Esophagus muscularis mucosa (tissue), 4 donors: ENCODE measurements around the gene SLC16A11. TPM values are rescaled to one million over a fixed set of nuclear protein-coding genes. Genes with fewer than 3 reads are reported as not detected.

ENCODE experiments used
- DNase-seq: peaks from one replicate; pipeline ENCODE4 v3.0.0-alpha.2; 2017; ENCODE audit errors: extremely low spot score
- H3K27ac ChIP-seq, 4 donors: fragments of 200-600 bp; sonication (generic); replicated peaks in 1 of 4; 1 replicate in 3 of 4; 2 replicates in 1 of 4; pipeline ENCODE4 v1.5.1; 2016 to 2019; ENCODE audit warnings: mild to moderate bottlenecking in 1 of 4
- H3K27me3 ChIP-seq, 4 donors: fragments of 200-600 bp; sonication (generic); one replicate each; pipeline versions ENCODE4 v1.5.1 to v1.6.0; 2016 to 2019
- H3K36me3 ChIP-seq, 4 donors: fragments of 200-600 bp; sonication (generic); one replicate each; pipeline ENCODE4 v1.5.1; 2016 to 2019
- H3K4me1 ChIP-seq, 4 donors: fragments of 200-600 bp; sonication (generic); one replicate each; pipeline ENCODE4 v1.5.1; 2016 to 2019
- H3K4me3 ChIP-seq, 4 donors: fragments of 200-600 bp; sonication (generic); 1 replicate in 2 of 4; 2 replicates in 2 of 4; pipeline ENCODE4 v1.5.1; 2016 to 2019; ENCODE audit warnings: mild to moderate bottlenecking in 4 of 4, moderate library complexity in 1 of 4
- H3K9me3 ChIP-seq, 4 donors: fragments of 200-600 bp; sonication (generic); 1 replicate in 3 of 4; 2 replicates in 1 of 4; pipeline ENCODE4 v1.5.1; 2016 to 2019
- CTCF ChIP-seq, 3 experiments: fragments of 200-600 bp in 2 of 3; fragments of 450-650 bp in 1 of 3; sonication (generic) in 2 of 3; IDR thresholded peaks; one replicate each; pipeline ENCODE4 v1.5.1; 2017 to 2019; ENCODE audit warnings: antibody characterized with exemption in 3 of 3, mild to moderate bottlenecking in 2 of 3, moderate library complexity in 1 of 3
- EP300 ChIP-seq: sonication (generic); formaldehyde crosslinking; IDR thresholded peaks from one replicate; pipeline ENCODE4 v1.6.1; 2017; ENCODE audit warnings: antibody characterized with exemption
- POLR2A ChIP-seq: fragments of 450-650 bp; IDR thresholded peaks from one replicate; pipeline ENCODE4 v1.6.1; 2017; ENCODE audit warnings: antibody characterized with exemption, moderate library complexity, mild to moderate bottlenecking, low read depth
- POLR2AphosphoS5 ChIP-seq, 2 donors: sonication (generic); formaldehyde crosslinking; IDR thresholded peaks; one replicate each; pipeline ENCODE4 v1.6.1; 2017; ENCODE audit warnings: antibody characterized with exemption in 2 of 2
- WGBS: methylation state at CpG from one replicate; pipeline ENCODE4 v1.1.5; 2018; 5-methylcytosine and 5-hydroxymethylcytosine counted together
- intact Hi-C: fragments of 100-400 bp; cut with DNase I; formaldehyde crosslinking; loops from one replicate; pipeline ENCODE4 v1.15.1; 2023
- total RNA-seq, 4 donors: library from RNA; depleted of rRNA; stranded (reverse); fragments of >200 nt; gene quantifications; one replicate each; pipeline versions ENCODE4 v1.1.0 to v1.2.1, GENCODE V29; 2016

The SLC16A11 gene
- total RNA-seq, 4 donors from 2014 or later = 0.17 to 0.99 (median 0.26) TPM; not detected in 1

- Histone ChIP-seq H3K36me3 (peaks cover 30 to 66% (median 57%) of the 10 kb centered on the region in 4 donors), H3K4me3 (no peak overlapping the region), H3K4me1 (peaks cover 8 to 18% (median 16%) of the 10 kb centered on the region in 4 donors), H3K27ac (no peak overlapping the region), H3K27me3 (peaks cover 0 to 17% (median 0%) of the 10 kb centered on the region in 4 donors), H3K9me3 (no peaks in the 10 kb centered on the region)
- no peak for DNase-seq
- 87% methylated on average over 11 of the region's 11 CpGs for WGBS
- intact Hi-C loops = no loop called here
- no peak for TF ChIP-seq POLR2A
- TF ChIP-seq POLR2AphosphoS5 (IDR thresholded peaks at IDR 0.05) = no peak
- TF ChIP-seq EP300 = no peak
- TF ChIP-seq CTCF (IDR thresholded peaks at IDR 0.05) = no peak
These were observed 44.9 kb downstream of the SLC16A11 start for GRCh38 chr17:6998855-6999508.

DNA sequence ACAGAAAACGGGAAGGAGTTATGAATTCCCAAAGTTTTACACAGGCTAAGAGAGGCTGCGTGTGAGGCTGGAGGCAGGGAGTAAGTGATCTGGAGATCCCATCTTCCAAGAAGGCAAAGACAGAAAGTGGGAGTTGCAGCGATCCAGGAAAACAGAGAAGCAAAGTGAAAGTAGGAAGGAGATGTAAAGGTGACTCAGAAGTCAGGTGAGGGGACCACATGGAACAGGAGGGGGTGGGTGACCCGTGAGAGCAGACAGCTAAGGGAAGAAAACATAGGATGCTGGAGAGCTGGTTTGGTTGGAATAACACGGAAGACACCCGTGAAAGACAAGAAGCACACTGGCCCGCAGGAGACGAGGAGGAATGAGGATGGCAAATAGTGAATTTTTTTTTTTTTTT is 46.7 kb downstream of the SLC16A11 start:
- WGBS = 91% methylated on average over 8 of the region's 8 CpGs
- no peaks in the 10 kb centered on the region for H3K9me3 ChIP-seq
- H3K4me3 ChIP-seq = no peak overlapping the region
- peaks cover 17 to 51% (median 44%) of the 10 kb centered on the region in 4 donors for H3K36me3 ChIP-seq
- intact Hi-C loops = no loop called here
- DNase-seq = no peak
- H3K4me1 ChIP-seq = peaks cover 8 to 18% (median 16%) of the 10 kb centered on the region in 4 donors
- peaks cover 0 to 21% (median 0%) of the 10 kb centered on the region in 4 donors for H3K27me3 ChIP-seq
- TF ChIP-seq EP300 (no peak), POLR2AphosphoS5 (IDR thresholded peaks at IDR 0.05) (no peak), POLR2A (no peak), CTCF (IDR thresholded peaks at IDR 0.05) (no peak)
- no peak overlapping the region for H3K27ac ChIP-seq

DNA sequence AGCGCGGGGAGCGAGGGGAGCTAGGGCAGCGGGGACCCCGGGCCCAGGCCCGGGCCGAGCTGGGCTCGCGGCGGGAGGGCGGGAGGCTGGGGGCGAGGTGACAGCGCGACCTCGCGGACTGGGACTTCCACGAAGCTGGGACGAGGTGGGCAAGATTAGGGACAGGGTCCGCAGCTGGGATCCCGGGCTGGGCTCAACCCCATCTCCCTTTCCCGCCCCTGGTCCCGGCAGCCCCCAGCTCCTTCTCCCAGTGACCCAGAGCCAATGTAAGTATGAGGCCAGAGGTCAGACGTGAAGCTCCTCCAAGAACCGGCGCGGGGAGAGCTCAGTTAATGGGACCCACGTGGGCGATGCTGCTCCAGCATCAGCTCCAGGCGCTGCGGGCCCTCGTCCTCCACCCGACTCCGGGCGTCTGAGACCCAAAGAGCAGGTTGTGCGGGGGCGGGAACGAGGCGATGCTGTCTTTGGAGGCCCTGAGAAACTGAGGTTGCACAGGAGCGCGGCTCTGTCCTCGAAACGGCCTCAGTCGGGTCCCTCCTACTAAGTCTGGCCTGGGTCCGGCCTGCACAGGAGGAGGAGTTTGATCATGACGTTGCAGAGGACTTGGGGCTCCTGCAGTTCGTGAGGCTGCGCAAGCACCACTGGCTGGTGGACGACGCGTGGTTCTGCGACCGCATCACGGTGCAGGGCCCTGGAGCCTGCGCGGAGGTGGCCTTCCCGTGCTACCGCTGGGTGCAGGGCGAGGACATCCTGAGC is 47.5 kb downstream of the SLC16A11 start:
- Histone ChIP-seq H3K36me3 (peaks cover 14 to 44% (median 36%) of the 10 kb centered on the region in 4 donors), H3K27me3 (peaks cover 0 to 26% (median 0%) of the 10 kb centered on the region in 4 donors), H3K9me3 (no peaks in the 10 kb centered on the region), H3K27ac (no peak overlapping the region), H3K4me1 (peaks cover 8 to 18% (median 16%) of the 10 kb centered on the region in 4 donors), H3K4me3 (peak overlapping the region; percentile 43 to 55 (median 47))
- no peak for DNase-seq
- TF ChIP-seq POLR2A (no peak), CTCF (IDR thresholded peaks at IDR 0.05) (no peak)
- intact Hi-C loops = no loop called here
- WGBS = 69% methylated on average over 26 of the region's 58 CpGs

DNA sequence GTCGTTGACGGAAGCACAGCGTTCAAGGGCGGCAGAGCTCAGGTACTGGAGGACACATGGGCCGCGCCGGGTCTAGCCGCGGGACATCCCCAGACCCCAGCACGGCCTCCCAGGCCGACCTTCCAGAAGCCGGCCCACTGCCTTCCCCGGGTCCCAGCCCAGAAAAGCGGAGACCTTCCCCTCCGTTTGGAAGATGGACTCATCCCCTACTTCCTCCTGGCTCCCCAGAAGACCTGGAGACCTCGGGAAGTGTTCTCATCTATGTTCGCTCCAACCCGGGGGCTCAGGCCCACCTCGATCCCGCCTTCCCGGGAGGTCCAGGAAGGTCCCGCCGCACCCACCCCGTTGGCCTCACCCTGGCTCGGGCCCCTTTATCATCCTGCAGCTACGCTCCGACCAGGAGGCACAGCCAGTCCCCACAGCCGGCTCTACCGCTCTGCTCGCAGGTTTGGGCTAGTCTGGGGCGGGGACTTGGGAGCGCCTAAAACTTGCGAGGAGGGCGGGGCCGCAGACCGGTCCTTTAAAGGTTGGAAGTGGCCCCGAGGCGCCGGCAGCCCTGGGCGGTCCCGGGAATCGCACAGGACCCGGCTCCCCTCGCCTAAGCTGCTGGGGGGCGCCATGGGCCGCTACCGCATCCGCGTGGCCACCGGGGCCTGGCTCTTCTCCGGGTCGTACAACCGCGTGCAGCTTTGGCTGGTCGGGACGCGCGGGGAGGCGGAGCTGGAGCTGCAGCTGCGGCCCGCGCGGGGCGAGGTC is 48.2 kb downstream of the SLC16A11 start, which contains the start of gene ALOX12:
TSS of gene ALOX12 (plus strand) at position 550 of the 756 bp plus-strand sequence. CDS start at position 619, 69 bp downstream.
- Histone ChIP-seq H3K27ac (no peak within 1 kb of the TSS), H3K36me3 (peaks cover 14 to 36% (median 29%) of the 10 kb centered on the region in 4 donors), H3K4me1 (peaks cover 8 to 18% (median 16%) of the 10 kb centered on the region in 4 donors), H3K4me3 (peak within 1 kb of the TSS; percentile 43 to 55 (median 47)), H3K9me3 (no peaks in the 10 kb centered on the region), H3K27me3 (peaks cover 0 to 33% (median 0%) of the 10 kb centered on the region in 4 donors)
- no peak for DNase-seq
- TF ChIP-seq CTCF (IDR thresholded peaks at IDR 0.05) (no peak), POLR2AphosphoS5 (IDR thresholded peaks at IDR 0.05) (no peak), EP300 (no peak), POLR2A (no peak)
- 18% methylated on average over 24 of the region's 64 CpGs for WGBS
- intact Hi-C loops = no loop called here
